HCT116 (cell line): ENCODE measurements around the gene NR1H4.

ENCODE experiments used
- EZH2 ChIP-seq: fragments of 200-600 bp; sonication (generic); IDR thresholded peaks from 2 replicates; pipeline ENCODE4 v1.6.1; 2017; ENCODE audit warnings: antibody characterized with exemption, mixed run types
- JUND ChIP-seq: IDR thresholded peaks from 2 replicates; pipeline ENCODE4 v1.6.1; 2012
- POLR2AphosphoS5 ChIP-seq: IDR thresholded peaks from 2 replicates; pipeline ENCODE4 v1.6.1; 2011; ENCODE audit warnings: mild to moderate bottlenecking, low read depth, low read length, moderate library complexity
- RAD21 ChIP-seq: IDR thresholded peaks from 2 replicates; pipeline ENCODE4 v1.6.1; 2012; ENCODE audit warnings: low read depth, mild to moderate bottlenecking
- SIN3A ChIP-seq: IDR thresholded peaks from 2 replicates; pipeline ENCODE4 v1.6.1; 2012; ENCODE audit warnings: low read depth
- SP1 ChIP-seq: IDR thresholded peaks from 2 replicates; pipeline ENCODE4 v1.6.1; 2012; ENCODE audit warnings: low read depth
- TCF7L2 ChIP-seq: IDR thresholded peaks from 2 replicates; pipeline ENCODE4 v1.7.0; 2011; ENCODE audit warnings: borderline replicate concordance, inconsistent platforms; ENCODE audit not compliant: insufficient read depth, insufficient read length; ENCODE audit errors: extremely low read depth
- YY1 ChIP-seq: IDR thresholded peaks from 2 replicates; pipeline ENCODE4 v1.6.1; 2011; ENCODE audit warnings: low read length, low read depth, moderate library complexity, mild to moderate bottlenecking; ENCODE audit not compliant: insufficient replicate concordance; ENCODE audit errors: extremely low read depth
- ZNF274 ChIP-seq: fragments of 200-500 bp; sonication (Bioruptor generic); IDR thresholded peaks from 2 replicates; pipeline ENCODE4 v1.6.1; 2014; ENCODE audit warnings: mild to moderate bottlenecking, low read depth, low read length, inconsistent platforms
- TF ChIP-seq, protein P1 (sequence below), 3 experiments: fragments of 200-600 bp in 1 of 3; sonication (generic) in 1 of 3; IDR thresholded peaks in 2 of 3; conservative IDR thresholded peaks in 1 of 3; 2 replicates each; pipeline ENCODE4 v1.5.1; 2012 to 2017; ENCODE audit warnings: low read depth in 2 of 3, low read length in 2 of 3, antibody characterized with exemption in 1 of 3, borderline replicate concordance in 1 of 3, control low read depth in 1 of 3, mild to moderate bottlenecking in 1 of 3, mixed read lengths in 1 of 3, mixed run types in 1 of 3, moderate library complexity in 1 of 3; ENCODE audit not compliant: insufficient read depth in 1 of 3
- TF ChIP-seq, protein P2 (sequence below): IDR thresholded peaks from 2 replicates; pipeline ENCODE4 v1.6.1; 2012; ENCODE audit warnings: low read depth

DNA sequence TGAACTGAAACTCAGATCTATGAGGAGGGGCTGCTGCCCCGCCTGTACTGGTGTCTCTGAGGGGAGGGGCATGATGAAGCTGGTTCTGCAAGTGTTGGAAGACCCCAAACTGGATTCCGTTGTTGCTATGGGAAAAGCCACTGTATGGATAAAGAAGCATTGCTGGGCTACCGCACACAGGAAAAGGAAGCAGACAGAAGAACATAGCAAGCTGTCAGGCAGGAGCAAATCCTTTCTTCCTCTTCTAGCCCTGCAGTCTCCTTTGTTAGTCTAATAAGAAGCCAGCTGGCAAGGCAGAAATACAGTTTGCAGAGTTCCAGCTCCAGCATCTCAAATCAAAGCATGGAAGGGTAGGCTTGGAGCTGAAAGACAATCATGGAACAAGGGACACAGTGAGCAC lies 26.3 kb upstream of the NR1H4 start:
- TF ChIP-seq RAD21 (no peak), EZH2 (no peak), POLR2AphosphoS5 (no peak), ZNF274 (no peak), SIN3A (no peak), SP1 (no peak), TCF7L2 (no peak), YY1 (no peak), JUND (no peak)
- TF ChIP-seq, protein P1, sequence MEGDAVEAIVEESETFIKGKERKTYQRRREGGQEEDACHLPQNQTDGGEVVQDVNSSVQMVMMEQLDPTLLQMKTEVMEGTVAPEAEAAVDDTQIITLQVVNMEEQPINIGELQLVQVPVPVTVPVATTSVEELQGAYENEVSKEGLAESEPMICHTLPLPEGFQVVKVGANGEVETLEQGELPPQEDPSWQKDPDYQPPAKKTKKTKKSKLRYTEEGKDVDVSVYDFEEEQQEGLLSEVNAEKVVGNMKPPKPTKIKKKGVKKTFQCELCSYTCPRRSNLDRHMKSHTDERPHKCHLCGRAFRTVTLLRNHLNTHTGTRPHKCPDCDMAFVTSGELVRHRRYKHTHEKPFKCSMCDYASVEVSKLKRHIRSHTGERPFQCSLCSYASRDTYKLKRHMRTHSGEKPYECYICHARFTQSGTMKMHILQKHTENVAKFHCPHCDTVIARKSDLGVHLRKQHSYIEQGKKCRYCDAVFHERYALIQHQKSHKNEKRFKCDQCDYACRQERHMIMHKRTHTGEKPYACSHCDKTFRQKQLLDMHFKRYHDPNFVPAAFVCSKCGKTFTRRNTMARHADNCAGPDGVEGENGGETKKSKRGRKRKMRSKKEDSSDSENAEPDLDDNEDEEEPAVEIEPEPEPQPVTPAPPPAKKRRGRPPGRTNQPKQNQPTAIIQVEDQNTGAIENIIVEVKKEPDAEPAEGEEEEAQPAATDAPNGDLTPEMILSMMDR (IDR thresholded peaks at IDR 0.05 in 2 of 3, conservative IDR thresholded peaks at IDR 0.05 in 1 of 3; ENCODE audit: borderline replicate concordance in 1 of 3, insufficient read depth in 1 of 3, low read depth in 2 of 3, low read length in 2 of 3) = no peak
- TF ChIP-seq, protein P2, sequence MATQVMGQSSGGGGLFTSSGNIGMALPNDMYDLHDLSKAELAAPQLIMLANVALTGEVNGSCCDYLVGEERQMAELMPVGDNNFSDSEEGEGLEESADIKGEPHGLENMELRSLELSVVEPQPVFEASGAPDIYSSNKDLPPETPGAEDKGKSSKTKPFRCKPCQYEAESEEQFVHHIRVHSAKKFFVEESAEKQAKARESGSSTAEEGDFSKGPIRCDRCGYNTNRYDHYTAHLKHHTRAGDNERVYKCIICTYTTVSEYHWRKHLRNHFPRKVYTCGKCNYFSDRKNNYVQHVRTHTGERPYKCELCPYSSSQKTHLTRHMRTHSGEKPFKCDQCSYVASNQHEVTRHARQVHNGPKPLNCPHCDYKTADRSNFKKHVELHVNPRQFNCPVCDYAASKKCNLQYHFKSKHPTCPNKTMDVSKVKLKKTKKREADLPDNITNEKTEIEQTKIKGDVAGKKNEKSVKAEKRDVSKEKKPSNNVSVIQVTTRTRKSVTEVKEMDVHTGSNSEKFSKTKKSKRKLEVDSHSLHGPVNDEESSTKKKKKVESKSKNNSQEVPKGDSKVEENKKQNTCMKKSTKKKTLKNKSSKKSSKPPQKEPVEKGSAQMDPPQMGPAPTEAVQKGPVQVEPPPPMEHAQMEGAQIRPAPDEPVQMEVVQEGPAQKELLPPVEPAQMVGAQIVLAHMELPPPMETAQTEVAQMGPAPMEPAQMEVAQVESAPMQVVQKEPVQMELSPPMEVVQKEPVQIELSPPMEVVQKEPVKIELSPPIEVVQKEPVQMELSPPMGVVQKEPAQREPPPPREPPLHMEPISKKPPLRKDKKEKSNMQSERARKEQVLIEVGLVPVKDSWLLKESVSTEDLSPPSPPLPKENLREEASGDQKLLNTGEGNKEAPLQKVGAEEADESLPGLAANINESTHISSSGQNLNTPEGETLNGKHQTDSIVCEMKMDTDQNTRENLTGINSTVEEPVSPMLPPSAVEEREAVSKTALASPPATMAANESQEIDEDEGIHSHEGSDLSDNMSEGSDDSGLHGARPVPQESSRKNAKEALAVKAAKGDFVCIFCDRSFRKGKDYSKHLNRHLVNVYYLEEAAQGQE = no peak
